ENCODE data around the gene ANKRD33B.

Gene ANKRD33B

GRCh38 chr5:10530601-10531320 lies 33.1 kb upstream of the ANKRD33B start:
- H3K4me3 ChIP-seq (ENCODE audit: low read length) = no peak overlapping the region
- no peak for DNase-seq (ENCODE audit: low read depth)
- TF ChIP-seq CTCF (conservative IDR thresholded peaks at IDR 0.05; ENCODE audit: low read depth, low read length) = no peak

DNA sequence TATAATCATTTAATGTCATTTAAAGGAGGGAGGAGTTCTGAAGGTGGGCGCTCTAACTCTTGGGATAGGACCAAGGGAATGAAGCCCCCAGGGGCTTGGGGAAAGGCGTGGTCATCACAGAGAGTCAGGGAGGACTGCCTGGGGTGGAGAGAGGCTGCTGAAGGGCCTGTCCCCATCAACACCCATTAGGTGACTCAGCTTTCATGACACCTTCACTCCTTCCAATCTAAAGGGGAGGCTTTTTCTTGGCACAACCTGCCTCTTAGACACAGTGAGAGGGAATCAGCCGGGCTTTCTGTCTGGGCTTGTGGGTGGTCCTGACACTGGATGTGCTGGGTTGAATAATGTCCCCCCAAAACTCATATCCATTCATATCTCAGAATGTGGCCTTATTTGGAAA lies 31.4 kb upstream of the ANKRD33B start:
- no peak for DNase-seq (ENCODE audit: low read depth)
- no peak overlapping the region for H3K4me3 ChIP-seq (ENCODE audit: low read length)
- TF ChIP-seq CTCF (conservative IDR thresholded peaks at IDR 0.05; ENCODE audit: low read depth, low read length) = no peak

DNA sequence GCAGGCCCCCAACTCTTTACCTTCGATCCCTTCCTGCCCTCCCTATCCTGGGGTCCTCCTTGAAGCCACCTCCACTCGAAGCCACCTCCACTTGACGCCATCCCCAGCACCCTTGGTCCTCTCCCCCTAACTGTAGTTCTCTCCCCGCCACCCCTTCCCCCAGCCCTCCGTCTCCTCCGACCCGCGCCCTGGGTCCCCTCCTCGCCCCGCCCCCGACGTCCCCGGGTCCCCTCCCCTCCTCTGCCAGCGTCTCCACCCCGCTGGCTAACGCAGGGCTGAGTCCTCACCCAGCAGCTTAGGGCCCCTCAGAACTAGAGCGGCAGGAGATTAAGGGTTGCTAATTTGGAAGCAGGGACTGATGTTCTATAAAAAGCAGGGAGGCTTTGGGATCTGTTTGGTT lies 30.6 kb upstream of the ANKRD33B start:
- no peak for DNase-seq (ENCODE audit: low read depth)
- H3K4me3 ChIP-seq (ENCODE audit: low read length) = no peak overlapping the region
- no peak for TF ChIP-seq CTCF (conservative IDR thresholded peaks at IDR 0.05; ENCODE audit: low read depth, low read length)

DNA sequence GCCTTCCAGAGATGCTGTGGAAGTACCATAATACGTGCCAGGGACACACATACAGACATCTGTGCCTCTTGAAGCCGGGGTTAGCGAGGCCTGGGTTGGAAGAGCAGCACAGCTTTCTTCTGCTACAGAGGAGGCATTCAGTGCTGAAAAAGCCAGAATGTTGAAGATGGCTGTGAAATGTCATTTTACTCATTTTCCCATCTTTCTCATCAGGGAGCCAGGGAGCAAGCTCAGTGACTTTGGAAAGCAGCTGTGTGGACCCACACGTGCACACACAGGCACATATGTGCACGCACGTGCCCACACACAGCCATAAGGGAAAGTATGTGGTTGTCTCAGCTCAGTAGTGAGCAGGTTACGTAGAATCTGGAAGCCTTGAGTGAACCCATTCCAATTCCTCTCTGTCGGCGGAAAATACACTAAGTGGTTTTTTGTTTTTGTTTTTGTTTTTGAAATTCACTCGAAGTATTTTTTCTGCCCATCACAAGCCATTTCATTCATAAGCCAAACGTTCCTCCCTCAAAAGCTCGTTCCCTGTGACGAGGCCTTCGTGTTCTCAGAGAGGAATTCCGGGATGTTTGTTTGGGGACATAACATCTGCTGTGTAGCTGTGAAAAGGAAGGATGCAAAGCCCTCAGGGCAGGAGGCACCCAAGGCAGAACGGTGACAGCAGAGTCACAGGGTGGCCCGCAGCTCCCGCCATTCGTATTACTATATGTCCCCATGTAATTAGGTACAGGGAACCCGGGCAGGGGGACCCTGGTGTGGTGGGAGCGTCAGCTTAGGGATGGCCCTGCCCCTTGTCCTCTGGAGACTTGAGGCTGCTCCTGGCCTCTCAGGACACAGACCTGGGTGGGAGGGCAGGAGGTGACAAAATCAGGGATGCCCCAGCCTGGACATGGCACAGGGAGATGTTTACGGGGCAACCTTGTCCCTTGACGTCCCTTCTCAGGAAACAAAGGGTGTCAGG lies 29.0 kb upstream of the ANKRD33B start:
- no peak for TF ChIP-seq CTCF (conservative IDR thresholded peaks at IDR 0.05; ENCODE audit: low read depth, low read length)
- no peak overlapping the region for H3K4me3 ChIP-seq (ENCODE audit: low read length)
- DNase-seq (ENCODE audit: low read depth) = no peak

DNA sequence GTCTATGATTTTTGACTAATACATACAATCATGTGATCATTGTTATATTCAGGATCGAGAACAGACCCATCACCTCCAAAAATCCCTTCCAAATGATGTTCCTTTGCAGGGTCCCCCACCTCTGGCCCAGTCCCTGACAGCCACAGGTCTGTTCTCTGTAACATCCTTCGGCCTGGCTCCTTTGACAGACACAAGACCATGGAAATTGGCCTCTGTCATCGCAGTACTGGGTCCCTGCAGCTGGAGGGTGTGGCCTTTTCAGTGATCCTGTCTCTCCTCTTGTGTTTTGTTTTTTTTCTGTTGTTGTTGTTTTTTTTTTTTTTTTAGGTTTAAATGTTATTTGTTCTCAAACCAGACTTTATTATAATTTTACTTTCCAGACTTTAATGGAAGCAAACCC lies 27.4 kb upstream of the ANKRD33B start:
- no peak for TF ChIP-seq CTCF (conservative IDR thresholded peaks at IDR 0.05; ENCODE audit: low read depth, low read length)
- DNase-seq (ENCODE audit: low read depth) = no peak
- no peak overlapping the region for H3K4me3 ChIP-seq (ENCODE audit: low read length)

DNA sequence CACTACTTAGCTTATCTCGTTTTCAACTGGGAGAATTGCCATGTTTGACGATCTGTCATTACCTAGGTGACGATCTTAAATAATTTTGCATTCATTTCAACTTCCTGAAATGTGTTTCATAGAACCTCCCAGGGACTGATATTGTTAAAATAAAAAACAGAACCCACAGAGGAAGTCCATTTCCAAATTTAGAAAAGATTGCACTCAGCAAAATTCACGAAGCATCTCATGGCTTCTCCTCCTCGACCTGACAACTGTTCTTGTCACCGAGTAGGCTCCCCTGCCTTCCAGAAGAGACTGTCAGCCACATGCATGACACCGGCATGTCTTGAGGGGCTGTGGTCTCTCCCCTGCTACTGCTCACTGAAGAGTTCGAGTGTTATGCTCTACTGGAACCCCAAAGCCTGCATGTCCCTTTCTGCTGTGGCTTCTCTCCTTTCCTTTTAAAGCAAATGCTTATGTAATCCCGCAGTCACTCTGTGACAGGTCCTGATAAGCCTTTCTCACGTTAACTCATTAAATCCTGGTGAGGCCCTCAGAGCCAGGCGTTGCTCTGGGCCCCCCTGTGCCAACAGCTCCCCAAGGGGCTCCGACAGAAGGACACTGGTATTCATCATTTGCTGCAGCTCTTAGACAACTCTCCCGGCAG lies 26.8 kb upstream of the ANKRD33B start:
- DNase-seq (ENCODE audit: low read depth) = no peak
- no peak overlapping the region for H3K4me3 ChIP-seq (ENCODE audit: low read length)
- no peak for TF ChIP-seq CTCF (conservative IDR thresholded peaks at IDR 0.05; ENCODE audit: low read depth, low read length)

Data from retinal pigment epithelial cell (primary cell).